GM18511 (cell line): Measurements from ENCODE around the gene MYO1E.
"Not testable (repeated sequence)": the region's sequence is repeated elsewhere in the genome, so short reads cannot be mapped to it uniquely, and the experiment has no call there.

Experiments used
- ATAC-seq: cut with Tn5 transposase; IDR thresholded peaks from one replicate; pipeline ENCODE4 v1.9.1; 2021; ENCODE audit warnings: mild to moderate bottlenecking, moderate library complexity; ENCODE audit not compliant: unreplicated experiment

Gene MYO1E

GRCh38 chr15:59172289-59172901 lies 200.3 kb downstream of the MYO1E start:
- ATAC-seq: no peak

- ATAC-seq: no peak
Observed at GRCh38 chr15:59171067-59171397, 201.6 kb downstream of the MYO1E start.

- no peak for ATAC-seq
Observed at GRCh38 chr15:59170295-59171066, 202.2 kb downstream of the MYO1E start.

GRCh38 chr15:59169251-59169708 lies 203.4 kb downstream of the MYO1E start:
- ATAC-seq: no peak

DNA sequence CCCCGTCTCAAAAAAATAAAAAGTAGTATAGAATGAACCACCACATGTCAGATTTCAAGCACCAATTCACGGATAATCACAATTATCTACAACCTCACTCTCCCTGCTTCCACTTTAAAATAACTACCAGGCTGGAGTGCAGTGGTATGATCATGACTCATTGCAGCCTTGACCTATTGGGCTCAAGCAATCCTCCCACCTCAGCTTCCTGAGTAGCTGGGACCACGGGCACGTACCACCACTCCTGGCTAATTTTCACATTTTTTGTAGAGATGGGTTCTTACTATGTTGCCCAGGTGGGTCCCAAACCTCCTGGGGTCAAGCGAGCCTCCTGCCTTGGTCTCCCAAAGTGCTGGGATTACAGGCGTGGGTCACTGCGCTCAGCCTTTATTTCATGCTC lies 204.1 kb downstream of the MYO1E start:
- ATAC-seq: no peak

GRCh38 chr15:59166601-59167265 lies 205.9 kb downstream of the MYO1E start:
- no peak for ATAC-seq

GRCh38 chr15:59166166-59166565 lies 206.5 kb downstream of the MYO1E start:
- ATAC-seq: no peak

- no peak for ATAC-seq
Observed at GRCh38 chr15:59165726-59166125, 206.9 kb downstream of the MYO1E start.

GRCh38 chr15:59162080-59162479 lies 210.6 kb downstream of the MYO1E start:
- ATAC-seq: not testable (repeated sequence)

- no peak for ATAC-seq
Observed at GRCh38 chr15:59160880-59161593, 211.6 kb downstream of the MYO1E start.

- no peak for ATAC-seq
Observed at GRCh38 chr15:59159210-59159609, 213.5 kb downstream of the MYO1E start.

DNA sequence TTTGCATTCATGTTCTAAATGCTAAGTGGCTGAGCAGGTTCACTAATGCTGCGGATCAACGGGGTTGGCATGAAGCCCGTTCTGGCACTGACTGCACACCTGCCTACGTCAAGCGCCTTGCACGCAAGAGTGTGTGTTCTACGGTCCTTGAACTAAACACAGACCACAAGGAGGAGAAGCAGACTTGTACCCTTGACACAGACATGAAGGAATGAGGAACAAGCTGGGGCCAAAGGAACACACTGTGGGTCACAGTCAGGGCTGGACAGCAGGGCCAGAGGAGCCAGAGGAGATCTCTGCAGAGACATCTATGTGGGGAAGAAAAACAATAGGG lies 214.0 kb downstream of the MYO1E start:
- no peak for ATAC-seq

- ATAC-seq: no peak
Observed at GRCh38 chr15:59157840-59158700, 214.6 kb downstream of the MYO1E start.

- no peak for ATAC-seq
Observed at GRCh38 chr15:59157396-59157795, 215.3 kb downstream of the MYO1E start.

DNA sequence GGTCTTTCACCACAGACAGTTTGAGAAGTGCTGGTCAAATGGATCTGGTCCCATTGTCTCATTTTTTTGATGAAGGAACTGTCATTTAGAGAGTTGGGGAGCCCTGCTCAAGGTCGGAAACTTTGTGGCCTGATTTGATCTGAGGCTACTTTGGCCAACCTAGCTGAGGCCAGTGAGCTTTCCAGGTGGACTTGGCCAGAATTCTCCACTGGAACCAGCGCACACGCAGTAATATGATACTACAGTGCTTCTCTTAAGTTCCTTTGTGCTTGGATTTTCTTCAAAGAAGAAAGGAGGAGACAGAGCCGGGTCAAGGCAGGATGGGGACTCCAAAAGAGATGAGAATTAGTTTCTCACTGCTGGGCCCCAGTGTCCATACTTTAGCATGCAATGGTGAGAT lies 217.2 kb downstream of the MYO1E start:
- ATAC-seq: no peak

DNA sequence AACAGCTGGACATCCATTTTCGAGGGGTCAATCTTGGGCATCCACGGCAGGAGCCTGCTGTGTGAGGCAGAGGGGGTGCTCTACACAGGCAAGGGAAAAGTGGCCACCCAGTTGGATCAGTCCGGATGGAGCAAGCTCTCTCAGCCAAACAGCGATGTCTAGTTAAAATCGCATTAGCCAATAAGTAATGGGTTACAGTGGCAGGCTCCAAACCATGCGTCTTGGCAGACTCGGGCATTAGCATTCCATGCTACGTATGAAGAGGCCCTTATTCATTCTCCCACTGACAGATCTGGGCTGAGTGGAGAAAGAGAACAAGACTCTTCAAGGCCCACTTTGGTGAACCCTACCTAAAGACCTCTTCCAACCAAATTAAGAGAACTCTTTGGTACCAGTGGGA lies 218.4 kb downstream of the MYO1E start:
- no peak for ATAC-seq

GRCh38 chr15:59153466-59153865 lies 219.2 kb downstream of the MYO1E start:
- no peak for ATAC-seq

GRCh38 chr15:59152694-59153450 lies 219.8 kb downstream of the MYO1E start:
- ATAC-seq: no peak

- ATAC-seq: no peak
Observed at GRCh38 chr15:59150185-59150584, 222.5 kb downstream of the MYO1E start.
